GM23338 (cell line): ENCODE results near the gene KIF2C.

Experiments used
- EZH2 ChIP-seq: fragments of 200-600 bp; sonication (generic); IDR thresholded peaks from one replicate; pipeline ENCODE4 v1.8.0; 2017; ENCODE audit warnings: antibody characterized with exemption, mild to moderate bottlenecking, low read depth; ENCODE audit not compliant: unreplicated experiment
- EZH2phosphoT487 ChIP-seq: fragments of 200-600 bp; sonication (generic); IDR thresholded peaks from one replicate; pipeline ENCODE4 v1.8.1; 2018; ENCODE audit warnings: antibody characterized with exemption; ENCODE audit not compliant: unreplicated experiment
- POLR2AphosphoS5 ChIP-seq: IDR thresholded peaks from 2 replicates; pipeline ENCODE4 v1.6.1; 2016; ENCODE audit warnings: antibody characterized with exemption, low read depth
- TF ChIP-seq, protein P1 (sequence below), 2 experiments: fragments of 200-600 bp in 1 of 2; sonication (generic) in 1 of 2; conservative IDR thresholded peaks; 2 replicates each; pipeline versions ENCODE4 v1.5.1 to v1.6.1; 2016 to 2017; ENCODE audit warnings: antibody characterized with exemption in 2 of 2, low read depth in 2 of 2, mild to moderate bottlenecking in 2 of 2, moderate library complexity in 1 of 2

DNA sequence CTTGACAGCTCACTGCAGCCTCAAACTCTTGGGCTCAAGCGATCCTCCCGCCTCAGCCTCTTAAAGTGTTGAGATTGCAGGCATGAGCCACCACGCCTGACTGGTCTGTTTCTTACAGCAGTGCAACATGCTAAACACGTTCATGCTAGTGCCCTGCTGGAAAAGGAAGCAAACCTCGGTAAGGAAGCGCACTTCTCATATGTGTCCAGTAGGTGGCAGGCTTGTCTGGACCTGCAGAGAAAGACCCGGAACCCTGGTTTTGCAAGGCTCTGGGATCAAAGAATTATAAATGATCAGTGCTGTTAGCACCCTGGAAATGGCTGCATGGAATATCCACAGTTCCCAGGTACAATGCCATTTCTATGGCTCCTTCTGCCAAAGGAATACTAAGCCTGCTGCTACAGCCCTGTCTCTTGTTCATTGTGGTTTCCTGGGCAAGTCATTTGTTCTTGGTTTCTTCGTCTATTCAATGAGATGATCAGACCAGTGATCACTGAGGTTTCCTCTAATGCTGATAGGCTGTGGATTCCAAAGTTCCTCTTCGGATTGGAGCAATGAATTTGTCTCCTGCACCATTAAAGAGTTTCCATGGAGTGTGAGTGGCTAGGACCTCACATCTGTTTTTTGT is 24.6 kb upstream of the KIF2C start:
- TF ChIP-seq, protein P1, sequence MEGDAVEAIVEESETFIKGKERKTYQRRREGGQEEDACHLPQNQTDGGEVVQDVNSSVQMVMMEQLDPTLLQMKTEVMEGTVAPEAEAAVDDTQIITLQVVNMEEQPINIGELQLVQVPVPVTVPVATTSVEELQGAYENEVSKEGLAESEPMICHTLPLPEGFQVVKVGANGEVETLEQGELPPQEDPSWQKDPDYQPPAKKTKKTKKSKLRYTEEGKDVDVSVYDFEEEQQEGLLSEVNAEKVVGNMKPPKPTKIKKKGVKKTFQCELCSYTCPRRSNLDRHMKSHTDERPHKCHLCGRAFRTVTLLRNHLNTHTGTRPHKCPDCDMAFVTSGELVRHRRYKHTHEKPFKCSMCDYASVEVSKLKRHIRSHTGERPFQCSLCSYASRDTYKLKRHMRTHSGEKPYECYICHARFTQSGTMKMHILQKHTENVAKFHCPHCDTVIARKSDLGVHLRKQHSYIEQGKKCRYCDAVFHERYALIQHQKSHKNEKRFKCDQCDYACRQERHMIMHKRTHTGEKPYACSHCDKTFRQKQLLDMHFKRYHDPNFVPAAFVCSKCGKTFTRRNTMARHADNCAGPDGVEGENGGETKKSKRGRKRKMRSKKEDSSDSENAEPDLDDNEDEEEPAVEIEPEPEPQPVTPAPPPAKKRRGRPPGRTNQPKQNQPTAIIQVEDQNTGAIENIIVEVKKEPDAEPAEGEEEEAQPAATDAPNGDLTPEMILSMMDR (conservative IDR thresholded peaks at IDR 0.05; ENCODE audit: low read depth in 2 of 2) = peak; percentile 94 to 95
- TF ChIP-seq POLR2AphosphoS5 (no peak), EZH2 (no peak), EZH2phosphoT487 (no peak)
